HG02938 (cell line): ENCODE data around the gene TOR4A.
"Not testable (repeated sequence)": the region's sequence is repeated elsewhere in the genome, so short reads cannot be mapped to it uniquely, and the experiment has no call there.

Experiments
- ATAC-seq: cut with Tn5 transposase; IDR thresholded peaks from one replicate; pipeline ENCODE4 v1.9.1; 2021; ENCODE audit warnings: mild to moderate bottlenecking, moderate library complexity; ENCODE audit not compliant: unreplicated experiment

Gene TOR4A

GRCh38 chr9:137251490-137252268, 25.8 kb upstream of the TOR4A start:
- no peak for ATAC-seq

- no peak for ATAC-seq
These were observed 24.7 kb upstream of the TOR4A start for GRCh38 chr9:137252555-137253506.

GRCh38 chr9:137253717-137254623, 23.6 kb upstream of the TOR4A start:
- no peak for ATAC-seq

DNA sequence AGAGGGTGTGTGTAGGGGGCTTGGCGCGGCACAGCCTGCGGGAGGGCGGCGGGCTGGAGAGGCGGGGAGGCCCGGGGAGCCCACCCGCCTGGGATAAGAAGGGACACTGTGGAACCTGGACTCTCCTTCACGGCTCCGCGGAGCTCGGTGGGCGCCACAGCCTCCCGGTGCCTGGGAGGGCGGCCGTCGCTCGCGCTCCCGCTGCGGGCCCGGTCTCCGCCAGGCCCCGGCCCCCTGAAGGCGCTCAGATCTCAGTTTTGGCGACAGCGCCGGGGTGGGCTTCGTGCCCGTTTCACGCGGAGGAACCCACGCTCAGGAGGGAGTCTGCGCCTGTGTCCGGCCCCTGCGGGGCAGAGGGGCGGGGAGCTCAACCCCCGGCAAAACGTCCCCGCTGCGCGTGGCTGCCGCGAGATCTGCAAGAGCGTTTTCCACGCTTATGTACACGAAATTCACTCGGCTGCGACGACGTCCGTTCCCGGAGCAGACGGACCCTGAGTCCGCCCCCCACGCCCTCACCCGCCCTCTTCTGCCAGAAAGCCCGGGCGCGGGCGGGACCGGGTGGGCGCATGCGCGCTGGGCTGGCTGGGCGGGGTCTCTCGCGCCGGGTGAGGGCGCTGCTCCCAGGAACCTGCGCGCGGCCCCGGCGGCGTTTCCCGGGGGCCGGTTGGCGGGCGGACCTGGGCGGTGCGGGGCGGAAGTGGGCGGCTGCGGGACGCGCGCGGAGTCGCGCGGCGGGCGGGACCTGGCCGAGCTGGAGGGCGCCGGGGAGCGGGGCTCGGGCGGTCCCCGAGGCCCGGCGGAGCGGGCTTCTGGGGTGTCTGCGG, 22.7 kb upstream of the TOR4A start, which contains the start of gene NELFB:
NELFB (plus strand) TSS at position 704 of the 824 bp plus-strand sequence.
- peak; percentile 69 for ATAC-seq

DNA sequence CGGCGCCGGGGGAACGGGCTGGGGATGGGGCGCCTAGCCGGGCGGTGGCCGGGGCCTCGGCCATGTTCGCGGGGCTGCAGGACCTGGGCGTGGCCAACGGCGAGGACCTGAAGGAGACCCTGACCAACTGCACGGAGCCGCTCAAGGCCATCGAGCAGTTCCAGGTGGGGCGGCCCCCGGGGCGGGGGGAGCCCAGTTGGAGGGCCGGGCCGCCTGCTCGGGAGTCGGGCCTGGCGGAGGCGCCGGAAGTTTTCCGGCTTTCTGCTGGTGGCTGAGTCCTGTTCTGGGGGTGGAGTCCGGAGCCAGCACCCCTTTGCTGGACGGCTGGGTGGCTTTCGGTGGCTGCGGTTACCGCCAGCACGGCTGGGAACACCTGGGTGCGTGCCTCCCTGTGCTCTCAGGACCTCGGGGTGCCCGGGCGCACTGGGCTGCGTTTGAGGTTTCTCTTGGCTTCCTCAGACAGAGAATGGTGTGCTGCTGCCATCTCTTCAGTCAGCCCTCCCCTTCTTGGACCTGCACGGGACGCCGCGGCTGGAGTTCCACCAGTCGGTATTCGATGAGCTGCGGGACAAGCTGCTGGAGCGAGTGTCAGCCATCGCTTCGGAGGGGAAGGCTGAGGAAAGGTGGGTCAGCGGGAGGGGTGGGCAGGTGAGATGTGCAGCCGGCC, 21.9 kb upstream of the TOR4A start:
- ATAC-seq = peak; percentile 35

- no peak for ATAC-seq
These were observed 21.2 kb upstream of the TOR4A start for GRCh38 chr9:137256362-137256761.

DNA sequence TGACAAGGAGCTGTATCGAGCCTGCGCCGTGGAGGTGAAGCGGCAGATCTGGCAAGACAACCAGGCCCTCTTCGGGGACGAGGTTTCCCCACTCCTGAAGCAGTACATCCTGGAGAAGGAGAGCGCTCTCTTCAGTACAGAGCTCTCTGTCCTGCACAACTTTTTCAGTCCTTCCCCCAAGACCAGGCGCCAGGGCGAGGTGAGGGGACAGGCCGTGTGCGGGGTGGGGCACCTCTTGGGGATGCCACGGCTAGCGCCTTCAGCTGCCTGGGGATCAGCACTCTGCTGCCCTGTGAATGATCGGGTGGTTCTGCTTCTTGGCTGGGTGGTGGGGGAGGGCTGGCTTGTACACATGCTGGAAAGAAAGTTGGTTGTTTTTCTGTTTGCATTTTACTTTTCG, 20.7 kb upstream of the TOR4A start:
- ATAC-seq = no peak

GRCh38 chr9:137262173-137262908, 15.2 kb upstream of the TOR4A start:
- ATAC-seq = not testable (repeated sequence)

DNA sequence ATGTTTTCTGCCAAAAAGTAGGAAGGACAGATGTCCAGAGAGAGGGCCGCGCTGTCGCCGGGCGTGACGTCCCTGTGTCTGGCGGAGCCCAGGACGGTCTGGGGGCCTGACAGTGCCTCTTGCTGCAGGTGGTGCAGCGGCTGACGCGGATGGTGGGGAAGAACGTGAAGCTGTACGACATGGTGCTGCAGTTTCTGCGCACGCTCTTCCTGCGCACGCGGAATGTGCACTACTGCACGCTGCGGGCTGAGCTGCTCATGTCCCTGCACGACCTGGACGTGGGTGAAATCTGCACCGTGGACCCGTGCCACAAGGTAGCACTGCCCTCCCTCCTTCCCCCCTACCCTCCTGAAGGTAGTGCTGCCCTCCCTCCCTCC, 14.6 kb upstream of the TOR4A start:
- no peak for ATAC-seq

GRCh38 chr9:137263506-137263905, 14.0 kb upstream of the TOR4A start:
- ATAC-seq = no peak

GRCh38 chr9:137264067-137264466, 13.5 kb upstream of the TOR4A start:
- ATAC-seq = no peak

DNA sequence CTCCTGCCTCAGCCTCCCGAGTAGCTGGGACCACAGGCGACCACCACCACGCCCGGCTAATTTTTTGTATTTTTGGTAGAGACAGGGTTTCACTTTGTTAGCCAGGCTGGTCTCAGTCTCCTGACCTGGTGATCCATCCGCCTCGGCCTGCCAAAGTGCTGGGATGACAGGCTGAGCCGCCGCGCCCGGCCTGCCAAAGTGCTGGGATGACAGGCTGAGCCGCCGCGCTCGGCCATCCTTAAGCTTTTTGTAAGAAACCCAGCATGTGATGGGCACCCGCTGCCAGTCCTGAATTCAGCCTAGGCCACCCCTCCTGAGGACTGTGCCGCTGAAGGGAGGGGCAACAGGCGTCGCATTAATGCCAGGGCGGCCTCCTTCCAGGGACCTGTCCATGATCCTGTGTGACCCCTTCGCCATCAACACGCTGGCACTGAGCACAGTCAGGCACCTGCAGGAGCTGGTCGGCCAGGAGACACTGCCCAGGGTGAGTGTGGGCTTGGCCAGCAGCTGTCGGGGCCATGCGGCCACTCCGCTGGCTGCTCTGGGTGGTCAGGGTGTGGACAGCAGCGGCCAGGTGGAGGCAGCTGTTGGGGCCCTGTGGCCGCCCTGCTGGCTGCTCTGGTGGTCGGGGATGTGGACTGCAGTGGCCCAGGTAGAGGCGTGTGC, 11.9 kb upstream of the TOR4A start:
- ATAC-seq = no peak

DNA sequence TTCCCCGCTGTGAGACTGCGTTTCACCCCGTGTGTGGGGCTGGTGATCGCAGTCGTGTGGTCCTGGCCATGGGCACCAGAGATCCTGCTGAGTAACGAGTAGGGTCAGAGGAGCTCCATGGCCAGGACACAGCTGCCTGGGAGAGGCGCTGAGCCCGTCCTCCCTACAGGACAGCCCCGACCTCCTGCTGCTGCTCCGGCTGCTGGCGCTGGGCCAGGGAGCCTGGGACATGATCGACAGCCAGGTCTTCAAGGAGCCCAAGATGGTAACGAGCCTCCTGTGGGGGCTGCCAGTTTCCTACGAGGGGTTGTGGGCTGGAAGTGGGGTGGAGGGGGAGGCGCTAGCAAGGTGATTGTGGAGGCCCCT, 11.4 kb upstream of the TOR4A start:
- ATAC-seq = no peak

- ATAC-seq = no peak
These were observed 10.7 kb upstream of the TOR4A start for GRCh38 chr9:137266585-137267453.

DNA sequence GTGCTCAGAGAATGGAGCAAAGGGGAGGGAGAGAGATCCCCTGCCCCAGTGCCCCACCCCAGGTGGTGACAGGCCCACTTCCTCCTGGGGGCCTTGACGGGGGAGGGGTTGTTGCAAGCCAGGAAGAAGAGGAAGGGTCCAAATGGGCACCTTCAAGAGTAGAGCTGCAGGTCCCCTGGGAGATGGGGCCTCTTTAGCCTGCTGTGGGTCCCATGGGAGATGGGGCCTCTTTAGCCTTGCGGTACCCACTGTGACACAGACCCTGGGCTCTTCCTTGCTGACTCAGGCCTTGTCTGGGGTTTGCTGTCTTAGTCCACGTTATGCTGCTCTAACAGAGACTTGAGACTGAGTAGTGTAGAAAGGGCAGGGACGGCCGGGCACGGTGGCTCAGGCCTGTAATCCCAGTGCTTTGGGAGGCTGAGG, 9.6 kb upstream of the TOR4A start:
- no peak for ATAC-seq

- ATAC-seq = no peak
These were observed 8.9 kb upstream of the TOR4A start for GRCh38 chr9:137268538-137269201.
